Measurements from ENCODE around the gene FARS2.

The FARS2 gene

GRCh38 chr6:5443491-5443890 is 182.2 kb downstream of the FARS2 start:
- no peak overlapping the region for H3K56ac ChIP-seq (ENCODE audit: low read length)
- H4K8ac ChIP-seq (ENCODE audit: low read depth, low read length), result no peak overlapping the region
- H3K4me2 ChIP-seq (ENCODE audit: low read length), result no peak overlapping the region
- no peak overlapping the region for H2BK120ac ChIP-seq (ENCODE audit: low read depth, low read length)
- H3K9ac ChIP-seq (ENCODE audit: low read length), result no peak overlapping the region
- no peak overlapping the region for H2BK5ac ChIP-seq (ENCODE audit: low read length)
- H4K5ac ChIP-seq (ENCODE audit: low read length), result no peak overlapping the region
- no CpG with 5 or more reads among the region's 3 CpGs for WGBS (ENCODE audit: extremely low coverage, insufficient coverage, low lambda C conversion rate)
- H3K23ac ChIP-seq (ENCODE audit: low read length), result no peak overlapping the region
- no peak overlapping the region for H3K4me3 ChIP-seq (ENCODE audit: low read length)
- no peak overlapping the region for H3K18ac ChIP-seq (ENCODE audit: low read length)
- H3K27me3 ChIP-seq (ENCODE audit: insufficient read depth, low read length, poor library complexity), result no peaks in the 10 kb centered on the region
- H2AK5ac ChIP-seq (ENCODE audit: low read length), result no peak overlapping the region
- H3K36me3 ChIP-seq (ENCODE audit: control insufficient read depth, insufficient read depth, low read length), result no peaks in the 10 kb centered on the region
- no peak overlapping the region for H3K4ac ChIP-seq (ENCODE audit: low read depth, low read length)
- no peak for DNase-seq
- no peaks in the 10 kb centered on the region for H3K79me2 ChIP-seq (ENCODE audit: control insufficient read depth, insufficient read depth, low read length)
- H2BK15ac ChIP-seq (replicated peaks; ENCODE audit: low read depth), result no peak overlapping the region
- H3K4me1 ChIP-seq (ENCODE audit: control insufficient read depth, low read depth, low read length), result peaks cover 2% of the 10 kb centered on the region
- no peaks in the 10 kb centered on the region for H3K79me1 ChIP-seq (ENCODE audit: low read length)
- H3K27ac ChIP-seq (ENCODE audit: low read depth, low read length), result no peak overlapping the region

- H3K4ac ChIP-seq (ENCODE audit: low read depth, low read length), result no peak overlapping the region
- WGBS (ENCODE audit: extremely low coverage, insufficient coverage, low lambda C conversion rate), result no CpG with 5 or more reads among the region's 7 CpGs
- no peak overlapping the region for H3K18ac ChIP-seq (ENCODE audit: low read length)
- H2BK15ac ChIP-seq (replicated peaks; ENCODE audit: low read depth), result no peak overlapping the region
- no peak overlapping the region for H4K8ac ChIP-seq (ENCODE audit: low read depth, low read length)
- no peak overlapping the region for H3K56ac ChIP-seq (ENCODE audit: low read length)
- H3K27ac ChIP-seq (ENCODE audit: low read depth, low read length), result no peak overlapping the region
- no peaks in the 10 kb centered on the region for H3K27me3 ChIP-seq (ENCODE audit: insufficient read depth, low read length, poor library complexity)
- H3K9ac ChIP-seq (ENCODE audit: low read length), result no peak overlapping the region
- H3K23ac ChIP-seq (ENCODE audit: low read length), result no peak overlapping the region
- H2AK5ac ChIP-seq (ENCODE audit: low read length), result no peak overlapping the region
- H3K4me2 ChIP-seq (ENCODE audit: low read length), result no peak overlapping the region
- H3K4me3 ChIP-seq (ENCODE audit: low read length), result no peak overlapping the region
- H3K4me1 ChIP-seq (ENCODE audit: control insufficient read depth, low read depth, low read length), result peaks cover 3% of the 10 kb centered on the region
- H3K79me1 ChIP-seq (ENCODE audit: low read length), result no peaks in the 10 kb centered on the region
- no peak overlapping the region for H4K5ac ChIP-seq (ENCODE audit: low read length)
- no peaks in the 10 kb centered on the region for H3K36me3 ChIP-seq (ENCODE audit: control insufficient read depth, insufficient read depth, low read length)
- no peaks in the 10 kb centered on the region for H3K79me2 ChIP-seq (ENCODE audit: control insufficient read depth, insufficient read depth, low read length)
- DNase-seq, result no peak
- no peak overlapping the region for H2BK120ac ChIP-seq (ENCODE audit: low read depth, low read length)
- no peak overlapping the region for H2BK5ac ChIP-seq (ENCODE audit: low read length)
Measured at GRCh38 chr6:5446362-5447075, 185.2 kb downstream of the FARS2 start.

- no peak overlapping the region for H3K4me2 ChIP-seq (ENCODE audit: low read length)
- H3K27me3 ChIP-seq (ENCODE audit: insufficient read depth, low read length, poor library complexity), result no peaks in the 10 kb centered on the region
- no peak overlapping the region for H3K4me3 ChIP-seq (ENCODE audit: low read length)
- no peak overlapping the region for H4K8ac ChIP-seq (ENCODE audit: low read depth, low read length)
- H3K79me2 ChIP-seq (ENCODE audit: control insufficient read depth, insufficient read depth, low read length), result no peaks in the 10 kb centered on the region
- H3K56ac ChIP-seq (ENCODE audit: low read length), result no peak overlapping the region
- no peak overlapping the region for H4K5ac ChIP-seq (ENCODE audit: low read length)
- no peak overlapping the region for H2AK5ac ChIP-seq (ENCODE audit: low read length)
- no peaks in the 10 kb centered on the region for H3K36me3 ChIP-seq (ENCODE audit: control insufficient read depth, insufficient read depth, low read length)
- H3K27ac ChIP-seq (ENCODE audit: low read depth, low read length), result no peak overlapping the region
- H2BK120ac ChIP-seq (ENCODE audit: low read depth, low read length), result no peak overlapping the region
- no peak overlapping the region for H2BK15ac ChIP-seq (replicated peaks; ENCODE audit: low read depth)
- no peak overlapping the region for H3K18ac ChIP-seq (ENCODE audit: low read length)
- DNase-seq, result no peak
- H3K79me1 ChIP-seq (ENCODE audit: low read length), result no peaks in the 10 kb centered on the region
- H3K4me1 ChIP-seq (ENCODE audit: control insufficient read depth, low read depth, low read length), result peaks cover 3% of the 10 kb centered on the region
- no peak overlapping the region for H3K9ac ChIP-seq (ENCODE audit: low read length)
- H3K4ac ChIP-seq (ENCODE audit: low read depth, low read length), result no peak overlapping the region
- H2BK5ac ChIP-seq (ENCODE audit: low read length), result no peak overlapping the region
- no CpG with 5 or more reads among the region's 6 CpGs for WGBS (ENCODE audit: extremely low coverage, insufficient coverage, low lambda C conversion rate)
- H3K23ac ChIP-seq (ENCODE audit: low read length), result no peak overlapping the region
Measured at GRCh38 chr6:5447921-5448320, 186.6 kb downstream of the FARS2 start.

GRCh38 chr6:5450073-5450472 is 188.8 kb downstream of the FARS2 start:
- no peak overlapping the region for H2BK5ac ChIP-seq (ENCODE audit: low read length)
- no peak overlapping the region for H2BK15ac ChIP-seq (replicated peaks; ENCODE audit: low read depth)
- H3K56ac ChIP-seq (ENCODE audit: low read length), result no peak overlapping the region
- no peak overlapping the region for H3K4me2 ChIP-seq (ENCODE audit: low read length)
- H3K36me3 ChIP-seq (ENCODE audit: control insufficient read depth, insufficient read depth, low read length), result no peaks in the 10 kb centered on the region
- H3K79me2 ChIP-seq (ENCODE audit: control insufficient read depth, insufficient read depth, low read length), result no peaks in the 10 kb centered on the region
- no peak overlapping the region for H4K8ac ChIP-seq (ENCODE audit: low read depth, low read length)
- H3K23ac ChIP-seq (ENCODE audit: low read length), result no peak overlapping the region
- no peak overlapping the region for H3K4ac ChIP-seq (ENCODE audit: low read depth, low read length)
- no peak overlapping the region for H3K9ac ChIP-seq (ENCODE audit: low read length)
- no CpG with 5 or more reads among the region's 3 CpGs for WGBS (ENCODE audit: extremely low coverage, insufficient coverage, low lambda C conversion rate)
- no peak overlapping the region for H3K18ac ChIP-seq (ENCODE audit: low read length)
- no peak overlapping the region for H2BK120ac ChIP-seq (ENCODE audit: low read depth, low read length)
- DNase-seq, result no peak
- no peak overlapping the region for H3K27ac ChIP-seq (ENCODE audit: low read depth, low read length)
- no peaks in the 10 kb centered on the region for H3K27me3 ChIP-seq (ENCODE audit: insufficient read depth, low read length, poor library complexity)
- no peak overlapping the region for H3K4me3 ChIP-seq (ENCODE audit: low read length)
- H3K4me1 ChIP-seq (ENCODE audit: control insufficient read depth, low read depth, low read length), result peaks cover 3% of the 10 kb centered on the region
- H2AK5ac ChIP-seq (ENCODE audit: low read length), result no peak overlapping the region
- H4K5ac ChIP-seq (ENCODE audit: low read length), result no peak overlapping the region
- H3K79me1 ChIP-seq (ENCODE audit: low read length), result no peaks in the 10 kb centered on the region

GRCh38 chr6:5453546-5453945 is 192.2 kb downstream of the FARS2 start:
- H2BK5ac ChIP-seq (ENCODE audit: low read length), result no peak overlapping the region
- H3K36me3 ChIP-seq (ENCODE audit: control insufficient read depth, insufficient read depth, low read length), result no peaks in the 10 kb centered on the region
- H3K23ac ChIP-seq (ENCODE audit: low read length), result no peak overlapping the region
- H3K27ac ChIP-seq (ENCODE audit: low read depth, low read length), result no peak overlapping the region
- H3K4me2 ChIP-seq (ENCODE audit: low read length), result no peak overlapping the region
- H3K56ac ChIP-seq (ENCODE audit: low read length), result no peak overlapping the region
- no peak overlapping the region for H2AK5ac ChIP-seq (ENCODE audit: low read length)
- no peak overlapping the region for H3K4ac ChIP-seq (ENCODE audit: low read depth, low read length)
- H2BK15ac ChIP-seq (replicated peaks; ENCODE audit: low read depth), result no peak overlapping the region
- H4K5ac ChIP-seq (ENCODE audit: low read length), result no peak overlapping the region
- H3K27me3 ChIP-seq (ENCODE audit: insufficient read depth, low read length, poor library complexity), result no peaks in the 10 kb centered on the region
- no peak overlapping the region for H2BK120ac ChIP-seq (ENCODE audit: low read depth, low read length)
- no peak overlapping the region for H3K4me3 ChIP-seq (ENCODE audit: low read length)
- peaks cover 2% of the 10 kb centered on the region for H3K79me1 ChIP-seq (ENCODE audit: low read length)
- H4K8ac ChIP-seq (ENCODE audit: low read depth, low read length), result no peak overlapping the region
- no peaks in the 10 kb centered on the region for H3K79me2 ChIP-seq (ENCODE audit: control insufficient read depth, insufficient read depth, low read length)
- no CpG with 5 or more reads among the region's 5 CpGs for WGBS (ENCODE audit: extremely low coverage, insufficient coverage, low lambda C conversion rate)
- no peak overlapping the region for H3K9ac ChIP-seq (ENCODE audit: low read length)
- H3K18ac ChIP-seq (ENCODE audit: low read length), result no peak overlapping the region
- peaks cover 8% of the 10 kb centered on the region for H3K4me1 ChIP-seq (ENCODE audit: control insufficient read depth, low read depth, low read length)
- DNase-seq, result no peak

- Histone ChIP-seq H3K79me2 (ENCODE audit: control insufficient read depth, insufficient read depth, low read length) (no peaks in the 10 kb centered on the region), H2BK5ac (ENCODE audit: low read length) (no peak overlapping the region), H4K8ac (ENCODE audit: low read depth, low read length) (no peak overlapping the region), H3K4me3 (ENCODE audit: low read length) (no peak overlapping the region), H3K4me1 (ENCODE audit: control insufficient read depth, low read depth, low read length) (peaks cover 5% of the 10 kb centered on the region), H3K36me3 (ENCODE audit: control insufficient read depth, insufficient read depth, low read length) (no peaks in the 10 kb centered on the region), H3K23ac (ENCODE audit: low read length) (no peak overlapping the region), H2BK15ac (replicated peaks; ENCODE audit: low read depth) (no peak overlapping the region), H3K27me3 (ENCODE audit: insufficient read depth, low read length, poor library complexity) (no peaks in the 10 kb centered on the region), H2BK120ac (ENCODE audit: low read depth, low read length) (no peak overlapping the region), H3K56ac (ENCODE audit: low read length) (no peak overlapping the region), H4K5ac (ENCODE audit: low read length) (no peak overlapping the region), H3K4me2 (ENCODE audit: low read length) (no peak overlapping the region), H3K18ac (ENCODE audit: low read length) (no peak overlapping the region), H3K79me1 (ENCODE audit: low read length) (peaks cover 2% of the 10 kb centered on the region), H3K27ac (ENCODE audit: low read depth, low read length) (no peak overlapping the region), H3K9ac (ENCODE audit: low read length) (no peak overlapping the region), H2AK5ac (ENCODE audit: low read length) (no peak overlapping the region), H3K4ac (ENCODE audit: low read depth, low read length) (no peak overlapping the region)
- no peak for DNase-seq
- WGBS (ENCODE audit: extremely low coverage, insufficient coverage, low lambda C conversion rate), result no CpG with 5 or more reads among the region's 4 CpGs
Measured at GRCh38 chr6:5455142-5455541, 193.8 kb downstream of the FARS2 start.

All from mesendoderm (in vitro differentiated cells).